Chondrocyte (in vitro differentiated cells): ENCODE results near the gene ADAMTS14. TPM values are rescaled to one million over a fixed set of nuclear protein-coding genes. Genes with fewer than 3 reads are reported as not detected.

Experiments used
- DNase-seq: peaks from one replicate; pipeline ENCODE4 v3.0.0; 2021; ENCODE audit warnings: mixed read lengths, low spot score
- H3K27ac Mint-ChIP-seq: one replicate; pipeline ENCODE4 v1.8.0; 2021; ENCODE audit warnings: mild to moderate bottlenecking, moderate library complexity, mixed read lengths; ENCODE audit not compliant: unreplicated experiment
- H3K27me3 Mint-ChIP-seq: 2 replicates; pipeline ENCODE4 v1.8.0; 2021; ENCODE audit warnings: low read depth, mixed read lengths
- H3K36me3 Mint-ChIP-seq: 2 replicates; pipeline ENCODE4 v1.8.0; 2021; ENCODE audit warnings: low read depth, mixed read lengths
- H3K4me1 Mint-ChIP-seq: 2 replicates; pipeline ENCODE4 v1.8.0; 2021; ENCODE audit warnings: low read depth, mild to moderate bottlenecking, mixed read lengths
- H3K4me3 Mint-ChIP-seq: one replicate; pipeline ENCODE4 v1.8.0; 2021; ENCODE audit warnings: mild to moderate bottlenecking, moderate library complexity, mixed read lengths; ENCODE audit not compliant: unreplicated experiment
- H3K9me3 Mint-ChIP-seq: 2 replicates; pipeline ENCODE4 v1.8.0; 2021; ENCODE audit warnings: low read depth, mixed read lengths
- long read RNA-seq: library from polyadenylated mRNA; stranded (forward); transcript quantifications from one replicate; pipeline ENCODE4 v2.0.0, GENCODE V29; 2021
- total RNA-seq: library from RNA; stranded (reverse); gene quantifications from 3 replicates; pipeline ENCODE4 v1.2.1, GENCODE V29; 2021
- TF ChIP-seq, protein P1 (sequence below): fragments of 200-600 bp; sonication (generic); IDR thresholded peaks from 2 replicates; pipeline ENCODE4 v1.5.0; 2021; ENCODE audit warnings: antibody characterized with exemption, mild to moderate bottlenecking, moderate library complexity

ADAMTS14 gene, protein sequence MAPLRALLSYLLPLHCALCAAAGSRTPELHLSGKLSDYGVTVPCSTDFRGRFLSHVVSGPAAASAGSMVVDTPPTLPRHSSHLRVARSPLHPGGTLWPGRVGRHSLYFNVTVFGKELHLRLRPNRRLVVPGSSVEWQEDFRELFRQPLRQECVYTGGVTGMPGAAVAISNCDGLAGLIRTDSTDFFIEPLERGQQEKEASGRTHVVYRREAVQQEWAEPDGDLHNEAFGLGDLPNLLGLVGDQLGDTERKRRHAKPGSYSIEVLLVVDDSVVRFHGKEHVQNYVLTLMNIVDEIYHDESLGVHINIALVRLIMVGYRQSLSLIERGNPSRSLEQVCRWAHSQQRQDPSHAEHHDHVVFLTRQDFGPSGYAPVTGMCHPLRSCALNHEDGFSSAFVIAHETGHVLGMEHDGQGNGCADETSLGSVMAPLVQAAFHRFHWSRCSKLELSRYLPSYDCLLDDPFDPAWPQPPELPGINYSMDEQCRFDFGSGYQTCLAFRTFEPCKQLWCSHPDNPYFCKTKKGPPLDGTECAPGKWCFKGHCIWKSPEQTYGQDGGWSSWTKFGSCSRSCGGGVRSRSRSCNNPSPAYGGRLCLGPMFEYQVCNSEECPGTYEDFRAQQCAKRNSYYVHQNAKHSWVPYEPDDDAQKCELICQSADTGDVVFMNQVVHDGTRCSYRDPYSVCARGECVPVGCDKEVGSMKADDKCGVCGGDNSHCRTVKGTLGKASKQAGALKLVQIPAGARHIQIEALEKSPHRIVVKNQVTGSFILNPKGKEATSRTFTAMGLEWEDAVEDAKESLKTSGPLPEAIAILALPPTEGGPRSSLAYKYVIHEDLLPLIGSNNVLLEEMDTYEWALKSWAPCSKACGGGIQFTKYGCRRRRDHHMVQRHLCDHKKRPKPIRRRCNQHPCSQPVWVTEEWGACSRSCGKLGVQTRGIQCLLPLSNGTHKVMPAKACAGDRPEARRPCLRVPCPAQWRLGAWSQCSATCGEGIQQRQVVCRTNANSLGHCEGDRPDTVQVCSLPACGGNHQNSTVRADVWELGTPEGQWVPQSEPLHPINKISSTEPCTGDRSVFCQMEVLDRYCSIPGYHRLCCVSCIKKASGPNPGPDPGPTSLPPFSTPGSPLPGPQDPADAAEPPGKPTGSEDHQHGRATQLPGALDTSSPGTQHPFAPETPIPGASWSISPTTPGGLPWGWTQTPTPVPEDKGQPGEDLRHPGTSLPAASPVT
- 7.7 to 9.2 TPM (median 8.7 TPM) in 3 replicates for total RNA-seq
- long read RNA-seq, full-length matches to known transcripts, result 6 of 16 reads
- long read RNA-seq, partial matches to known transcripts, result 5 of 16 reads
- long read RNA-seq, other reads (novel, unspliced or antisense), result 5 of 16 reads

DNA sequence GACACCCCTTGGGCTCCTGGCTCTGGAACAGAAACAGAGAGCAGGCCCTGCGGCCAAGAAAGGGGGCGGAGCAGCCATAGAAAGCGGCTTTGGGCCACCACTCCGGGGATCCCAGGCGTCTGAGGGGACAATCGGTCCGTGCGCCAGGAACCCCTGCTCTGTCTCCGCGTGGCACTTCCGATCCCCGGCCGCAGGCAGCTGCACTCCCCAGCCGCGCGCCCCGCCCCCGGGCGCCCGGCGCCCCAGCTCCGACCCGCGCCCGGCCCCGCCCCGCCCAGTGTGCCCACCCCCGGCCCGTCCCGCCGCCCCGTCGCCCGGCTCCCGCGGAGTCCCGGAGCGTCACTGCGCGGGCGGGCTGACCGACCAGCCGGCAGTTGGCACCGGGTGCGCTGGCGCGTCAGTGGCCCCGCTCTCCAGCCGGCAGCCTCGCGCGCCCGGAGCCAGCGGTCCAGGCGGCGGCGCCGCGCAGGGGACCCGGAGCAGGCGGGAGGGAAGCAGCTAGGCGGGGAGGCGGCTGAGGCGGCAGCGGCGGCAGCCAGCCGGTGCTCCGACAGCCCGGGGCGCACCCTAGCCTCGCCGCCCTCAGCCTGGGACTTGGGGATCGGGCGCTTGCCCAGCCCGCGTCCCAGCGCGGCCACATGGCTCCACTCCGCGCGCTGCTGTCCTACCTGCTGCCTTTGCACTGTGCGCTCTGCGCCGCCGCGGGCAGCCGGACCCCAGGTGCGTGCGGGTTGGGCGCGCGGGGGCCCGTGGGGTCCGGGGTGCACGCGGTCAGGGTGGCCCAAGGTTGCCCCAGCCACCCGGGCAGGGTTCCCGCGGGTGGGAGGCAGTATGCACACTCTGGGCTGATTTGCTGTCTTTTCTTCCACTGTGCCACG, at the start of gene ADAMTS14:
TSS of gene ADAMTS14 (plus strand) at position 342 of the 878 bp plus-strand sequence. CDS start at position 639, 297 bp downstream.
- H3K9me3 Mint-ChIP-seq, result no peaks in the 10 kb centered on the region
- H3K27me3 Mint-ChIP-seq, result peaks cover 3% of the 10 kb centered on the region
- peak within 1 kb of the TSS; percentile 86 for H3K4me3 Mint-ChIP-seq
- H3K36me3 Mint-ChIP-seq, result peaks cover 1% of the 10 kb centered on the region
- TF ChIP-seq, protein P1, sequence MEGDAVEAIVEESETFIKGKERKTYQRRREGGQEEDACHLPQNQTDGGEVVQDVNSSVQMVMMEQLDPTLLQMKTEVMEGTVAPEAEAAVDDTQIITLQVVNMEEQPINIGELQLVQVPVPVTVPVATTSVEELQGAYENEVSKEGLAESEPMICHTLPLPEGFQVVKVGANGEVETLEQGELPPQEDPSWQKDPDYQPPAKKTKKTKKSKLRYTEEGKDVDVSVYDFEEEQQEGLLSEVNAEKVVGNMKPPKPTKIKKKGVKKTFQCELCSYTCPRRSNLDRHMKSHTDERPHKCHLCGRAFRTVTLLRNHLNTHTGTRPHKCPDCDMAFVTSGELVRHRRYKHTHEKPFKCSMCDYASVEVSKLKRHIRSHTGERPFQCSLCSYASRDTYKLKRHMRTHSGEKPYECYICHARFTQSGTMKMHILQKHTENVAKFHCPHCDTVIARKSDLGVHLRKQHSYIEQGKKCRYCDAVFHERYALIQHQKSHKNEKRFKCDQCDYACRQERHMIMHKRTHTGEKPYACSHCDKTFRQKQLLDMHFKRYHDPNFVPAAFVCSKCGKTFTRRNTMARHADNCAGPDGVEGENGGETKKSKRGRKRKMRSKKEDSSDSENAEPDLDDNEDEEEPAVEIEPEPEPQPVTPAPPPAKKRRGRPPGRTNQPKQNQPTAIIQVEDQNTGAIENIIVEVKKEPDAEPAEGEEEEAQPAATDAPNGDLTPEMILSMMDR, result no peak
- H3K27ac Mint-ChIP-seq, result peak within 1 kb of the TSS; percentile 90
- peaks cover 42% of the 10 kb centered on the region for H3K4me1 Mint-ChIP-seq
- peak; percentile 89 for DNase-seq

DNA sequence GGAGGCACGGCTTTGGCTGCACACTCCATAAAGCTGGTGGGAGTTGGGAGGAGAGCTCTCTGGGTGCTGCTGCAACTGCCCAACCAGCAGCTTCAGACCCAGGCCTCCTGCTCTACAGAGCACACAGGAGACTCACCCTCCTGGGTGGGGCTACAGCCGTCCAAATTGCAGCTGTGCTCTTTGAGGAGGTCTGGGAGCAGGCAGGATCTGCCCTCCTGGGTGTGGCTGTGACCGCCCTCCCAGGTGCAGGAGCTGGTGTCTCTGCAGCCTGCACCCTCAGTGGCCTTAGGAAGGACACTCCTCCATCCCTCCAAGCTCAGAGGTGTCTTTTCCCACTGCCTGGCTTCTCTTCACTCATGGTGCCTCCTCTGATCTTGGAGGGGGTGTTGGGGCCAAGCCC, 49.8 kb upstream of the ADAMTS14 start:
- Mint-ChIP-seq H3K27ac (no peak overlapping the region), H3K36me3 (peaks cover 9% of the 10 kb centered on the region), H3K4me3 (no peak overlapping the region), H3K9me3 (peaks cover 19% of the 10 kb centered on the region), H3K4me1 (peaks cover 23% of the 10 kb centered on the region), H3K27me3 (no peaks in the 10 kb centered on the region)
- TF ChIP-seq, protein P1, result no peak
- no peak for DNase-seq

DNA sequence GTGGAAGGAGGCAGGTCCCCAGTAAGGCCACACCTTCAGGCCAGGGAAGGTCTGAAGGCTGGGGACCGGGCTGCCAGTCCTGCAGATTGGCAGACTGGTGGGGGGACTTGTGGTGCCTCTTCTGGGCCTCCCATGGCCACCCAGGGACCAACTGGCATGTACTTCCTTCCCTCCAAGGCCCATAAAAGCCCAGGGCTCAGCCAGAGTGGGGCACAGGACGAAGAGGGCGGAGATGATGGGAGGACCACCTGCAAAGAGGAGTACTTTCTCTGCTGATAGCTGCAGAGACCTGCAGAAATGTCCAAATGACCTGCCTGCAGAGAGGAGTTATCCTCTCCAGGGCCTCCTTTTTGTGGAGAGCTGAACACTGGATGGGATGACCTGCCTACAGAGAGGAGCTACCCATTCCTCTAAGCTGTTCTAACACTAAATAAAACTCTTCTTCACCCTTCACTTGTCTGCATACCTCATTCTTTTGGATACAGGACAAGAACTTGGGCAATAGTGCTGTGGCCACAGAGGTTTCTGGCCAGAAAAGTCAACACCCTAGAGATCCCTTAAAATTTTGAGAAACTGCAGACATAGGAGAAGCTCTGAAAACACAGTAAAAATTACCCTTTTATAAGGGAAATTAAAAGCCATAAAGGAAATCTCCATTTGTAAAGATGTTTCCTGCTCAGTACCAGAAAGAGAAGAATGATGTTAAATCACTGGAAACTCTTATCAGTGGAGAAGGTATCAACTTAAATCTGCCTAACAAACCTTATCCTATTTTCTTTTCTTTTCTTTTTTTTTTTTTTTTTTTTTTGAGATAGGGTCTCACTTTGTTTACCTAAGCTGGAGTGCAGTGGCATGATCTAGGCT, 49.1 kb upstream of the ADAMTS14 start:
- no peak overlapping the region for H3K27ac Mint-ChIP-seq
- H3K4me3 Mint-ChIP-seq, result no peak overlapping the region
- no peaks in the 10 kb centered on the region for H3K27me3 Mint-ChIP-seq
- no peak for DNase-seq
- peaks cover 26% of the 10 kb centered on the region for H3K9me3 Mint-ChIP-seq
- H3K4me1 Mint-ChIP-seq, result peaks cover 16% of the 10 kb centered on the region
- H3K36me3 Mint-ChIP-seq, result peaks cover 11% of the 10 kb centered on the region
- TF ChIP-seq, protein P1, result no peak

DNA sequence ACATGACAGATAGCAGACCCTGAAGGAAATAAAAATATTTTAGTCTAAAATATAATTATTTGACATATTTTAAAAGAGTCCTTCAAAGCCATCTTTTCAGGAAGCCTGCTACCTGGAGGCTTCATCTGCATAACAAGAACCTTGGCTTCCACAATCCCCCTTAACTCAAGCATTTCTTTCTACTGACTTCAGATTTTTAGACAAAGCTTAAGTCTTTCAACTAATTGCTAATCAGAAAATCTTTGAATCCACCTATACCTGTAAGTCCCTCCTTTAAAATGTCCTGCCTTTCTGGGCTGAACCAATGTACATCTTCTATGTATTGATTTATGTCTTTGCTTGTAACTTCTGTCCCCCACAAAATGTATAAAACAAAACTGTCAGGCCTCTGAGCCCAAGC, 46.2 kb upstream of the ADAMTS14 start:
- DNase-seq, result no peak
- H3K4me3 Mint-ChIP-seq, result no peak overlapping the region
- no peak overlapping the region for H3K27ac Mint-ChIP-seq
- no peaks in the 10 kb centered on the region for H3K27me3 Mint-ChIP-seq
- TF ChIP-seq, protein P1, result no peak
- peaks cover 22% of the 10 kb centered on the region for H3K9me3 Mint-ChIP-seq
- H3K36me3 Mint-ChIP-seq, result peaks cover 1% of the 10 kb centered on the region
- peaks cover 8% of the 10 kb centered on the region for H3K4me1 Mint-ChIP-seq
